Astrocyte (in vitro differentiated cells and primary cell): Measurements from ENCODE around the gene NRSN2. TPM values are rescaled to one million over a fixed set of nuclear protein-coding genes. Genes with fewer than 3 reads are reported as not detected.

Source experiments
- DNase-seq: peaks from one replicate; pipeline ENCODE4 v3.0.0-alpha.2; 2010; ENCODE audit warnings: low read depth
- FAIRE-seq: peaks from 2 replicates; lab custom pipeline; 2011; peaks lifted over from hg19 to GRCh38; lab: Jason Lieb, UNC
- H2AFZ ChIP-seq: 2 replicates; pipeline ENCODE4 v1.6.0; 2012; ENCODE audit warnings: low read depth, low read length, inconsistent platforms
- H3K27ac ChIP-seq: 2 replicates; pipeline ENCODE4 v1.5.1; 2011; ENCODE audit warnings: low read depth, low read length, inconsistent platforms
- H3K27me3 ChIP-seq: 2 replicates; pipeline ENCODE4 v1.6.0; 2011; ENCODE audit warnings: low read length, inconsistent platforms; ENCODE audit not compliant: insufficient read depth
- H3K36me3 ChIP-seq: 2 replicates; pipeline ENCODE4 v1.5.1; 2011; ENCODE audit warnings: low read length, inconsistent platforms; ENCODE audit not compliant: insufficient read depth
- H3K4me1 ChIP-seq: 2 replicates; pipeline ENCODE4 v1.5.1; 2011; ENCODE audit warnings: low read length, inconsistent platforms; ENCODE audit not compliant: insufficient read depth
- H3K4me2 ChIP-seq: 2 replicates; pipeline ENCODE4 v1.6.0; 2012; ENCODE audit warnings: low read length, inconsistent platforms
- H3K4me3 ChIP-seq: 2 replicates; pipeline ENCODE4 v1.5.1; 2011; ENCODE audit warnings: low read depth, mild to moderate bottlenecking, low read length, inconsistent platforms; ENCODE audit not compliant: insufficient read depth
- H3K79me2 ChIP-seq: 2 replicates; pipeline ENCODE4 v1.6.0; 2012; ENCODE audit warnings: mild to moderate bottlenecking, low read length, inconsistent platforms; ENCODE audit not compliant: insufficient read depth
- H3K9ac ChIP-seq: 2 replicates; pipeline ENCODE4 v1.6.0; 2012; ENCODE audit warnings: mild to moderate bottlenecking, low read length, inconsistent platforms
- H3K9me3 ChIP-seq: 2 replicates; pipeline ENCODE4 v1.5.1; 2012; ENCODE audit warnings: low read depth, mild to moderate bottlenecking, low read length, inconsistent platforms; ENCODE audit not compliant: insufficient read depth
- H4K20me1 ChIP-seq: 2 replicates; pipeline ENCODE4 v1.6.0; 2012; ENCODE audit warnings: low read length, inconsistent platforms; ENCODE audit not compliant: insufficient read depth
- H3K27ac Mint-ChIP-seq: one replicate; pipeline ENCODE4 v1.8.0; 2021; ENCODE audit warnings: mild to moderate bottlenecking, mixed read lengths; ENCODE audit not compliant: unreplicated experiment
- H3K27me3 Mint-ChIP-seq: one replicate; pipeline ENCODE4 v1.8.0; 2021; ENCODE audit warnings: low read depth, mixed read lengths; ENCODE audit not compliant: unreplicated experiment
- H3K36me3 Mint-ChIP-seq: one replicate; pipeline ENCODE4 v1.8.0; 2021; ENCODE audit warnings: low read depth, mixed read lengths; ENCODE audit not compliant: unreplicated experiment
- H3K4me1 Mint-ChIP-seq: one replicate; pipeline ENCODE4 v1.8.0; 2021; ENCODE audit warnings: low read depth, mixed read lengths; ENCODE audit not compliant: unreplicated experiment
- H3K4me3 Mint-ChIP-seq: one replicate; pipeline ENCODE4 v1.8.0; 2021; ENCODE audit warnings: mild to moderate bottlenecking, moderate library complexity, mixed read lengths; ENCODE audit not compliant: unreplicated experiment
- H3K9me3 Mint-ChIP-seq: one replicate; pipeline ENCODE4 v1.8.0; 2021; ENCODE audit warnings: mild to moderate bottlenecking, mixed read lengths; ENCODE audit not compliant: unreplicated experiment
- CTCF ChIP-seq: IDR thresholded peaks from 2 replicates; pipeline ENCODE4 v1.5.1; 2011; ENCODE audit warnings: low read depth, mild to moderate bottlenecking, inconsistent platforms, low read length, moderate library complexity; ENCODE audit not compliant: insufficient read depth
- EZH2 ChIP-seq: IDR thresholded peaks from 2 replicates; pipeline ENCODE4 v1.6.1; 2012; ENCODE audit warnings: mild to moderate bottlenecking, low read length, inconsistent platforms; ENCODE audit not compliant: insufficient read depth
- total RNA-seq: library from RNA; stranded (reverse); gene quantifications from 2 replicates; pipeline ENCODE4 v1.2.1, GENCODE V29; 2021

NRSN2 gene
- total RNA-seq, 1 donor from 2014 or later, result 57.8 TPM

- FAIRE-seq, result no peak
- H3K9ac ChIP-seq, result no peak overlapping the region
- no peak overlapping the region for H3K4me3 Mint-ChIP-seq
Observed at GRCh38 chr20:387520-387919, 40.6 kb downstream of the NRSN2 start.

GRCh38 chr20:388034-388994 lies 41.4 kb downstream of the NRSN2 start:
- H2AFZ ChIP-seq, result no peak overlapping the region
- DNase-seq (no peak), FAIRE-seq (no peak)
- H4K20me1 ChIP-seq, result peaks cover 6% of the 10 kb centered on the region
- peaks cover 6% of the 10 kb centered on the region for H3K4me1 Mint-ChIP-seq
- no peak overlapping the region for H3K9ac ChIP-seq
- H3K27me3 ChIP-seq, result no peaks in the 10 kb centered on the region
- no peaks in the 10 kb centered on the region for H3K27me3 Mint-ChIP-seq
- no peaks in the 10 kb centered on the region for H3K9me3 ChIP-seq
- H3K4me1 ChIP-seq, result no peaks in the 10 kb centered on the region
- no peaks in the 10 kb centered on the region for H3K79me2 ChIP-seq
- H3K27ac Mint-ChIP-seq, result no peak overlapping the region
- H3K27ac ChIP-seq, result no peak overlapping the region
- no peak overlapping the region for H3K4me3 Mint-ChIP-seq
- no peaks in the 10 kb centered on the region for H3K36me3 ChIP-seq
- H3K36me3 Mint-ChIP-seq, result peaks cover 37% of the 10 kb centered on the region
- H3K4me3 ChIP-seq, result no peak overlapping the region
- H3K4me2 ChIP-seq, result no peak overlapping the region
- H3K9me3 Mint-ChIP-seq, result peaks cover 3% of the 10 kb centered on the region
- TF ChIP-seq CTCF (no peak), EZH2 (no peak)

More at GRCh38 chr20:387520-387919, 40.6 kb downstream of the NRSN2 start:
- Histone ChIP-seq H3K27me3 (no peaks in the 10 kb centered on the region), H3K27ac (no peak overlapping the region), H3K4me2 (no peak overlapping the region), H3K9me3 (no peaks in the 10 kb centered on the region), H2AFZ (no peak overlapping the region), H3K4me1 (no peaks in the 10 kb centered on the region), H3K79me2 (no peaks in the 10 kb centered on the region), H3K36me3 (no peaks in the 10 kb centered on the region), H4K20me1 (peaks cover 9% of the 10 kb centered on the region), H3K4me3 (no peak overlapping the region)
- TF ChIP-seq CTCF (no peak), EZH2 (no peak)
- Mint-ChIP-seq H3K27me3 (no peaks in the 10 kb centered on the region), H3K4me1 (peaks cover 13% of the 10 kb centered on the region), H3K36me3 (peaks cover 37% of the 10 kb centered on the region), H3K27ac (no peak overlapping the region), H3K9me3 (peaks cover 3% of the 10 kb centered on the region)
- DNase-seq, result no peak

- no peaks in the 10 kb centered on the region for H3K79me2 ChIP-seq
- Mint-ChIP-seq H3K9me3 (peaks cover 3% of the 10 kb centered on the region), H3K4me3 (no peak overlapping the region), H3K27me3 (no peaks in the 10 kb centered on the region), H3K36me3 (peaks cover 30% of the 10 kb centered on the region), H3K27ac (no peak overlapping the region), H3K4me1 (no peaks in the 10 kb centered on the region)
- FAIRE-seq (no peak), DNase-seq (no peak)
- TF ChIP-seq CTCF (no peak), EZH2 (no peak)
- H4K20me1 ChIP-seq, result peaks cover under 1% of the 10 kb centered on the region
- no peak overlapping the region for H3K27ac ChIP-seq
- H3K27me3 ChIP-seq, result no peaks in the 10 kb centered on the region
- H3K36me3 ChIP-seq, result no peaks in the 10 kb centered on the region
- H3K4me3 ChIP-seq, result no peak overlapping the region
- H3K4me2 ChIP-seq, result no peak overlapping the region
- no peak overlapping the region for H3K9ac ChIP-seq
- H3K9me3 ChIP-seq, result no peaks in the 10 kb centered on the region
- H2AFZ ChIP-seq, result no peak overlapping the region
- no peaks in the 10 kb centered on the region for H3K4me1 ChIP-seq
Observed at GRCh38 chr20:389220-389619, 42.3 kb downstream of the NRSN2 start.
